ENCODE data around the gene MACROH2A1.

MACROH2A1 gene

GRCh38 chr5:135426102-135427082, 27.4 kb upstream of the MACROH2A1 start:
- peak; percentile 88 for TF ChIP-seq CTCF (conservative IDR thresholded peaks at IDR 0.05)
- TF ChIP-seq ZFX (IDR thresholded peaks at IDR 0.05), result no peak
- no peak overlapping the region for H3K27ac ChIP-seq

GRCh38 chr5:135425641-135426040, 26.6 kb upstream of the MACROH2A1 start:
- no peak for TF ChIP-seq ZFX (IDR thresholded peaks at IDR 0.05)
- TF ChIP-seq CTCF (conservative IDR thresholded peaks at IDR 0.05), result no peak
- H3K27ac ChIP-seq, result no peak overlapping the region

DNA sequence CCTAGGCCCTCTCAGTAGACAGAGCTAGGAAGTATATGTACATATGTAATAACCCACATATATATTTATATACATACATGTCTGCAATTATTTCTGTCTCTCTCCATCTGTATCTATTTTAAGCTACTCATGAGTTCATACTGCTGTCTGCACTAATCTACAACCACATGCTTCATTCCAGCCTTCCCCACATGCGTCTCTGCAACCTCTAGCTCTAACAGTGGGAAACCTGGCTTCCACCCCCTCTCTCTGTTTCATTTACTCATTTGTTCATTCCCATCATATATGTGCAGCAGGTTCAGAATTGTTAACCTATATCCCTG, 24.8 kb upstream of the MACROH2A1 start:
- TF ChIP-seq CTCF (conservative IDR thresholded peaks at IDR 0.05) (no peak), ZFX (IDR thresholded peaks at IDR 0.05) (no peak)
- no peak overlapping the region for H3K27ac ChIP-seq

DNA sequence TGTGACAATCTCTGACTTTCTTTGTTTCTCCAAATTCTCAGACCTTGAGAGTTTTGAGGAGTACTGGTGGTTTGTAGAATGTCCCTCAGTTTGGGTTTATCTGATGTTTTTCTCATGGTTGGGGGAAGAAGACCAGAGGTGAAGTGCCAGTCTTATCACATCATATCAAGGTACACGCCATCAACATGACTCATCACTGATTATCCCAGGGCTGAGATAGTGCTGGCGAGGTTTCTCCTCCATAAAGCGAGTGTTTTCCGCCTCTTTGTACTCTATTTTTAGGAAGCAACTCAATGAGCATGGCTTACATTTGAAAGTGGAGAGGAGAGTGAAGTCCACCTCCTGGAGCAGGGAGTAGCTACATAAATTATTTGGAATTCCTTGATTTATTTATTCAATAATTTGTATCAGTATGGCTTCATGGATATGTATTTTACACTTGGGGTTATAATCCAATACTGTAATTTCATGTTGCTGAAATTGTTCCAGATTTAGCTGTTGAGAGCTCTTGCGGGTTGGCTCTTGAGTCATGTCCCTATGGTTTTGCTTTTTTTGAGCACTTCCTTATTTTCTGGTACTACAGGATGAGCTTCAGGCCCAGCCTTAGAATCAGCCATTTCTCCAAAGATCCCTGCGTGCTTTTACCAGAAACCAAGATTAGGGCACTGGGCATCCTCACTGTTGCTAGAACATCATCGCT, 24.3 kb upstream of the MACROH2A1 start:
- no peak for TF ChIP-seq CTCF (conservative IDR thresholded peaks at IDR 0.05)
- TF ChIP-seq ZFX (IDR thresholded peaks at IDR 0.05), result no peak
- H3K27ac ChIP-seq, result no peak overlapping the region

GRCh38 chr5:135422419-135422818, 23.4 kb upstream of the MACROH2A1 start:
- TF ChIP-seq CTCF (conservative IDR thresholded peaks at IDR 0.05), result no peak
- no peak for TF ChIP-seq ZFX (IDR thresholded peaks at IDR 0.05)
- H3K27ac ChIP-seq, result no peak overlapping the region

DNA sequence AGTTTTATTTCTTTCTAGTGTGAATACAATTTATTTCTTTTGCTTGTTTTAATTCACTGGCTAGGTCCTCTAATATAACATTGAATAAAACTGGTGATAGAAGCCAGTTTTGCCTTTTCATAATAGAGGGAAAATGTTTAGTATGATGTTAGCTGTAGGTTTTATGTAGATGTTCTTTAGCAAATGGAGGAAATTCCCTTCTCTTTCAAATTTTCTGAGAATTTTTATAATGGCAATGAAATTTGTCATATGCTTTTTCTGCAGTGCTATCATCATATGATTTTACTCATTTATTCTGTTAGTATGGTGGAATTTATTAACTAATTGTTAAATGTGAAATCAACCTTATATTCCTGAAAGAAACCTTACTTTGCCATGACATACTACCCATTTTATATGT, 18.1 kb upstream of the MACROH2A1 start:
- no peak for TF ChIP-seq CTCF (conservative IDR thresholded peaks at IDR 0.05)
- H3K27ac ChIP-seq, result no peak overlapping the region

DNA sequence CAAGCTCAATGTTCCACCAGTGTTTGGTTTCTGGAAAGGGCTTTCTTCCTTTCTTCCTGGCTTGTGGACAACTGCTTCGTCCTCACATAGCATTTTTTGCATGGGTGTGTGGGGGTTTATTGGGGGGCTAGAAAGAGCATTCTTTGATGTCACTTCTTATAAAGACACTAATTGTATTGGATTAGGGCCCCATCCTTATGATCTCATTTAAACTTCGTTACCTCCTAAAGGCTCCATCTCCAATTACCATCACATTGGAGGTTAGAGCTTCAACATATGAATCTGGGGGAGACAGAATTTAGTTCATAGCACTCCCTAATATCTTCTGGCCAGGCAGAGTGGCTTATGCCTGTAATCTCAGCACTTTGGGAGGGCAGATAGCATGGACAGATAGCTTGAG, 6.1 kb upstream of the MACROH2A1 start:
- no peak overlapping the region for H3K27ac ChIP-seq
- TF ChIP-seq ZFX (IDR thresholded peaks at IDR 0.05) (no peak), CTCF (conservative IDR thresholded peaks at IDR 0.05) (no peak)
